Astrocyte (in vitro differentiated cells and primary cell): ENCODE data around the gene ST6GALNAC3.

Experiments used
- CTCF ChIP-seq: IDR thresholded peaks from 2 replicates; pipeline ENCODE4 v1.5.1; 2011; ENCODE audit warnings: low read depth, mild to moderate bottlenecking, inconsistent platforms, low read length, moderate library complexity; ENCODE audit not compliant: insufficient read depth
- EZH2 ChIP-seq: IDR thresholded peaks from 2 replicates; pipeline ENCODE4 v1.6.1; 2012; ENCODE audit warnings: mild to moderate bottlenecking, low read length, inconsistent platforms; ENCODE audit not compliant: insufficient read depth

- TF ChIP-seq EZH2 (no peak), CTCF (no peak)
Observed at GRCh38 chr1:76627498-76627897, 553.0 kb downstream of the ST6GALNAC3 start.
